Cerebellar nuclear complex (tissue), 1 donor: ENCODE measurements around the gene TMEM135.
"Not testable (repeated sequence)": the region's sequence is repeated elsewhere in the genome, so short reads cannot be mapped to it uniquely, and the experiment has no call there.

Experiments used
- DNase-seq, 2 experiments: peaks; one replicate each; lab custom pipeline; 2025; lab: John Stamatoyannopoulos, UW

The TMEM135 gene

GRCh38 chr11:87037450-87038234 is at the start of gene TMEM135:
Gene TMEM135 (plus strand): TSS chr11:87037934. CDS start chr11:87038046, 112 bp downstream.
- peak; percentile 40 to 66 for DNase-seq

GRCh38 chr11:86988351-86988881 is 49.3 kb upstream of the TMEM135 start:
- DNase-seq: no peak

GRCh38 chr11:86990031-86990430 is 47.7 kb upstream of the TMEM135 start:
- DNase-seq: no peak

GRCh38 chr11:86990515-86990914 is 47.2 kb upstream of the TMEM135 start:
- no peak for DNase-seq

- DNase-seq: no peak
Measured at GRCh38 chr11:86991341-86991740, 46.4 kb upstream of the TMEM135 start.

- DNase-seq: not testable (repeated sequence)
Measured at GRCh38 chr11:86992340-86992739, 45.4 kb upstream of the TMEM135 start.

- no peak for DNase-seq
Measured at GRCh38 chr11:86993031-86993430, 44.7 kb upstream of the TMEM135 start.

GRCh38 chr11:86996953-86997570 is 40.7 kb upstream of the TMEM135 start:
- DNase-seq: no peak

- no peak for DNase-seq
Measured at GRCh38 chr11:86999388-86999787, 38.3 kb upstream of the TMEM135 start.

GRCh38 chr11:86999859-87000753 is 37.6 kb upstream of the TMEM135 start:
- DNase-seq: no peak

GRCh38 chr11:87002918-87003317 is 34.8 kb upstream of the TMEM135 start:
- DNase-seq: no peak

- DNase-seq: not testable (repeated sequence)
Measured at GRCh38 chr11:87004281-87004680, 33.5 kb upstream of the TMEM135 start.

- DNase-seq: no peak
Measured at GRCh38 chr11:87005569-87005921, 32.2 kb upstream of the TMEM135 start.

GRCh38 chr11:87006035-87006434 is 31.7 kb upstream of the TMEM135 start:
- no peak for DNase-seq

GRCh38 chr11:87007963-87008362 is 29.8 kb upstream of the TMEM135 start:
- DNase-seq: no peak

- DNase-seq: no peak
Measured at GRCh38 chr11:87012089-87012488, 25.6 kb upstream of the TMEM135 start.

GRCh38 chr11:87012673-87013072 is 25.1 kb upstream of the TMEM135 start:
- DNase-seq: no peak

GRCh38 chr11:87013912-87014825 is 23.6 kb upstream of the TMEM135 start:
- DNase-seq: no peak

GRCh38 chr11:87015645-87016044 is 22.1 kb upstream of the TMEM135 start:
- no peak for DNase-seq

GRCh38 chr11:87019613-87020271 is 18.0 kb upstream of the TMEM135 start:
- no peak for DNase-seq

GRCh38 chr11:87020336-87020735 is 17.4 kb upstream of the TMEM135 start:
- no peak for DNase-seq
